Measurements from ENCODE around the gene UBE2E2.

- no peak for TF ChIP-seq GATA3 (IDR thresholded peaks at IDR 0.05; ENCODE audit: low read depth, low read length)
- TF ChIP-seq GATA2 (IDR thresholded peaks at IDR 0.05; ENCODE audit: low read depth, low read length) = no peak
Measured at GRCh38 chr3:23162934-23163333, 40.2 kb upstream of the UBE2E2 start.

All from SH-SY5Y (cell line).